ENCODE data around the gene IL1R1.

The IL1R1 gene

GRCh38 chr2:102172745-102173144 lies 30.2 kb downstream of the IL1R1 start:
- no peak for DNase-seq
- TF ChIP-seq CTCF (IDR thresholded peaks at IDR 0.05) = no peak
- H3K27me3 Mint-ChIP-seq (ENCODE audit: low read depth, poor library complexity) = no peaks in the 10 kb centered on the region
- peaks cover 7% of the 10 kb centered on the region for H3K4me1 Mint-ChIP-seq
- no peaks in the 10 kb centered on the region for H3K36me3 Mint-ChIP-seq (ENCODE audit: low read depth)
- no peak overlapping the region for H3K27ac Mint-ChIP-seq
- H3K9me3 Mint-ChIP-seq = no peaks in the 10 kb centered on the region
- no peak overlapping the region for H3K4me3 Mint-ChIP-seq

GRCh38 chr2:102176172-102176571 lies 33.6 kb downstream of the IL1R1 start:
- DNase-seq = no peak
- Mint-ChIP-seq H3K27ac (no peak overlapping the region), H3K4me1 (peaks cover 24% of the 10 kb centered on the region), H3K27me3 (ENCODE audit: low read depth, poor library complexity) (no peaks in the 10 kb centered on the region), H3K9me3 (no peaks in the 10 kb centered on the region), H3K36me3 (ENCODE audit: low read depth) (no peaks in the 10 kb centered on the region), H3K4me3 (no peak overlapping the region)
- TF ChIP-seq CTCF (IDR thresholded peaks at IDR 0.05) = no peak

GRCh38 chr2:102177814-102178478 lies 35.4 kb downstream of the IL1R1 start:
- H3K27ac Mint-ChIP-seq = no peak overlapping the region
- H3K27me3 Mint-ChIP-seq (ENCODE audit: low read depth, poor library complexity) = peaks cover 4% of the 10 kb centered on the region
- no peak for TF ChIP-seq CTCF (IDR thresholded peaks at IDR 0.05)
- DNase-seq = no peak
- H3K4me3 Mint-ChIP-seq = no peak overlapping the region
- no peaks in the 10 kb centered on the region for H3K9me3 Mint-ChIP-seq
- H3K4me1 Mint-ChIP-seq = peaks cover 39% of the 10 kb centered on the region
- no peaks in the 10 kb centered on the region for H3K36me3 Mint-ChIP-seq (ENCODE audit: low read depth)

DNA sequence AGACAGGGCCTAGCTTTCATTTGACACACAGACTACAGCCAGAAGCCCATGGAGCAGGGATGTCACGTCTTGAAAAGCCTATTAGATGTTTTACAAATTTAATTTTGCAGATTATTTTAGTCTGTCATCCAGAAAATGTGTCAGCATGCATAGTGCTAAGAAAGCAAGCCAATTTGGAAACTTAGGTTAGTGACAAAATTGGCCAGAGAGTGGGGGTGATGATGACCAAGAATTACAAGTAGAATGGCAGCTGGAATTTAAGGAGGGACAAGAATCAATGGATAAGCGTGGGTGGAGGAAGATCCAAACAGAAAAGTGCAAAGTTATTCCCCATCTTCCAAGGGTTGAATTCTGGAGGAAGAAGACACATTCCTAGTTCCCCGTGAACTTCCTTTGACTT lies 36.5 kb downstream of the IL1R1 start:
- Mint-ChIP-seq H3K27me3 (ENCODE audit: low read depth, poor library complexity) (peaks cover 4% of the 10 kb centered on the region), H3K9me3 (no peaks in the 10 kb centered on the region), H3K27ac (no peak overlapping the region), H3K36me3 (ENCODE audit: low read depth) (no peaks in the 10 kb centered on the region), H3K4me1 (peaks cover 39% of the 10 kb centered on the region), H3K4me3 (no peak overlapping the region)
- no peak for TF ChIP-seq CTCF (IDR thresholded peaks at IDR 0.05)
- no peak for DNase-seq

DNA sequence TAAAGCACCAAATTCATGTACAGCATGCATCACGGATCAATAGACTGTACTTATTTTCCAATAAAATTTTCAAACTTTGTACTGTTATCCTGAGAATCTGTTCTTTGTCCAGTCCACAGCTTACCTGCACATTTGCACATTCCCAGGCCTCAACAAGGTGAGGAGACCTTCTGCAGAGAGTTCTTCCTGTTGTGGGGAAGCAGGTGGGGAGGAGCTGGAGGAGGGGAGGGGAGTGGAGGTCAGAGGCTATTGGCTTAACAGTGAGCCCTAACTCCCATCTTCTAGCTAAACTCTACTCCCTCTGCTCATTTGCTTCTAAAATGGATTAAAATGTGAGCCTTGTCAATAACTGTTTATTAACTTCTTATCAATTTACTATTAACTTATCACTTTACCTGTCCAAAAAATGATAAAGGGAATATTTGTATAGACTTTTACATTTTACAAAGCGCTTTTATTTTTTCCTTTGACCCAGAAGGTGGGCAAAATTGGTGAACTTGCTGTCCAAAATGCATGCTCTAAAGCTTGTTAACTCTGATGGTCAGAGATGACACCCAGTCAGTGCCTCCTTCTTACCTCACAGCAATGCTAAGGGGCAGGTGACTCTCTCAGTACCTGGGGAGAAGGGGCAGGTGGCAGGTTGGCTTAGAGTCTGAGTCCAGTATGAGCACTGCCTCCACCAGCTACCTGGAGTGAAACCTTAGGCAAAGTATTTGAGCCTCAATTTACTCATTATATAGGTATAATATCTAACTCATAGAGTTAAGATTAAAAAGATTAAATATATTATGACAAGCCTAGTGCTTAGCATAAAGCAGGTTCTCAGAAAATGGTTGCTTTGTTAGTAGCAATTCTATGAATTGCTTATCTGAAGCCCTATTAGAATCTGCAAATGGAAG lies 37.5 kb downstream of the IL1R1 start:
- DNase-seq = no peak
- H3K4me1 Mint-ChIP-seq = peaks cover 39% of the 10 kb centered on the region
- no peaks in the 10 kb centered on the region for H3K9me3 Mint-ChIP-seq
- no peak overlapping the region for H3K27ac Mint-ChIP-seq
- TF ChIP-seq CTCF (IDR thresholded peaks at IDR 0.05) = no peak
- peaks cover 4% of the 10 kb centered on the region for H3K27me3 Mint-ChIP-seq (ENCODE audit: low read depth, poor library complexity)
- H3K36me3 Mint-ChIP-seq (ENCODE audit: low read depth) = no peaks in the 10 kb centered on the region
- H3K4me3 Mint-ChIP-seq = no peak overlapping the region

Measured in nephron progenitor cell (in vitro differentiated cells).